Thymus (tissue), 11 donors: ENCODE data around the gene AUTS2. TPM values are rescaled to one million over a fixed set of nuclear protein-coding genes. Genes with fewer than 3 reads are reported as not detected.
A peak's percentile ranks its signal among the peaks of the same experiment; 100 is the strongest.

Source experiments
- DNase-seq, 9 donors: peaks; one replicate each; pipeline ENCODE4 v3.0.0-alpha.2; 2013; ENCODE audit warnings: low spot score in 9 of 9, low read depth in 6 of 9, missing footprints in 1 of 9
- H3K27ac ChIP-seq, 2 donors: one replicate each; pipeline ENCODE4 v1.5.1; 2013; ENCODE audit warnings: control low read depth in 1 of 2, low read depth in 1 of 2, low read length in 1 of 2, mild to moderate bottlenecking in 1 of 2, moderate library complexity in 1 of 2
- H3K27me3 ChIP-seq, 2 donors: one replicate each; pipeline ENCODE4 v1.5.1; 2013; ENCODE audit warnings: low read length in 1 of 2; ENCODE audit not compliant: control insufficient read depth in 2 of 2, insufficient read depth in 1 of 2
- H3K36me3 ChIP-seq, 2 donors: one replicate each; pipeline ENCODE4 v1.5.1; 2013; ENCODE audit warnings: low read length in 1 of 2, mild to moderate bottlenecking in 1 of 2, moderate library complexity in 1 of 2; ENCODE audit not compliant: control insufficient read depth in 2 of 2, insufficient read depth in 2 of 2
- H3K4me1 ChIP-seq, 2 donors: one replicate each; pipeline ENCODE4 v1.5.1; 2013; ENCODE audit warnings: low read length in 2 of 2; ENCODE audit not compliant: control insufficient read depth in 2 of 2, insufficient read depth in 2 of 2
- H3K4me3 ChIP-seq, 2 donors: one replicate each; pipeline ENCODE4 v1.5.1; 2013; ENCODE audit warnings: low read length in 2 of 2, control low read depth in 1 of 2, mild to moderate bottlenecking in 1 of 2
- H3K9me3 ChIP-seq, 2 donors: one replicate each; pipeline ENCODE4 v1.5.1; 2013; ENCODE audit warnings: low read length in 1 of 2, mild to moderate bottlenecking in 1 of 2; ENCODE audit not compliant: control insufficient read depth in 2 of 2, insufficient read depth in 1 of 2
- WGBS: extraction: QIAGEN DNeasy Blood & Tissue Kit; methylation state at CpG from one replicate; pipeline ENCODE4 v1.1.7; 2013; 5-methylcytosine and 5-hydroxymethylcytosine counted together
- polyA plus RNA-seq: library from polyadenylated mRNA; stranded (reverse); fragments of 200-250 nt; gene quantifications from one replicate; pipeline ENCODE4 v1.2.3, GENCODE V29; 2013
- total RNA-seq: library from RNA; stranded (reverse); fragments of 120-200 nt; gene quantifications from one replicate; pipeline ENCODE4 v1.2.4, GENCODE V29; 2013
- donor health status: healthy.

The AUTS2 gene
- total and polyA plus RNA-seq, 2 donors: 9.2 to 17.1 TPM

GRCh38 chr7:70233776-70234175, 635.5 kb downstream of the AUTS2 start:
- no peak overlapping the region for H3K27ac ChIP-seq
- H3K27me3 ChIP-seq: no peaks in the 10 kb centered on the region
- H3K4me1 ChIP-seq: no peaks in the 10 kb centered on the region
- DNase-seq: no peak
- H3K9me3 ChIP-seq: peaks cover 0 to 5% of the 10 kb centered on the region in 2 donors
- H3K4me3 ChIP-seq: no peak overlapping the region
- H3K36me3 ChIP-seq: no peaks in the 10 kb centered on the region
- 98% methylated on average over 5 of the region's 5 CpGs for WGBS

GRCh38 chr7:70237256-70237655, 639.0 kb downstream of the AUTS2 start:
- H3K27ac ChIP-seq: no peak overlapping the region
- 95% methylated on average over 1 of the region's 1 CpG for WGBS
- H3K4me1 ChIP-seq: no peaks in the 10 kb centered on the region
- no peaks in the 10 kb centered on the region for H3K27me3 ChIP-seq
- no peak for DNase-seq
- H3K4me3 ChIP-seq: no peak overlapping the region
- no peaks in the 10 kb centered on the region for H3K36me3 ChIP-seq
- no peaks in the 10 kb centered on the region for H3K9me3 ChIP-seq

- Histone ChIP-seq H3K4me3 (no peak overlapping the region), H3K4me1 (no peaks in the 10 kb centered on the region), H3K27me3 (no peaks in the 10 kb centered on the region), H3K27ac (peak overlapping the region in 1 of 2 donors; percentile 27), H3K9me3 (no peaks in the 10 kb centered on the region), H3K36me3 (no peaks in the 10 kb centered on the region)
- 87% methylated on average over 9 of the region's 9 CpGs for WGBS
- peak in 3 of 9 donors; percentile 1 to 24 (median 6) for DNase-seq
Measured at GRCh38 chr7:70237831-70238575, 639.7 kb downstream of the AUTS2 start.

DNA sequence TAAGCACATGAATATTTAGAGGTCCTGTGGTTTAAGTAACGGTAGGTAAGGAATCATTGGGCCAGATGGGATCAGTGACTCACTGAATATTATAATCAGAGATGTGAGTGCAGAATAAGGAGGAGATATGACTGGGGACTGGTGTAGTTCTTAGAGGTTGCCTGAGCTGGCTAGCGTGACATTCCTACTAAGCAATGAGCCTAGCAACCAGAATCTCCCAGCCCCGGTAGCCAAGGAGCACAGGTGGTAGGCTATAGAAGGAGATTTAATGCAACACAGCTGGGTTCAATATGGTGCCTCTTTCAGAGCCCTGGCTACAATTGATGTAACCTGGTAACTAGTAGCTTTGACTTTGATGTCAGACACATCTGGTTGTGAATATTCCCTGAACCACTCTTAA, 641.6 kb downstream of the AUTS2 start:
- no peaks in the 10 kb centered on the region for H3K4me1 ChIP-seq
- no peaks in the 10 kb centered on the region for H3K27me3 ChIP-seq
- H3K9me3 ChIP-seq: no peaks in the 10 kb centered on the region
- WGBS: 97% methylated on average over 3 of the region's 3 CpGs
- no peaks in the 10 kb centered on the region for H3K36me3 ChIP-seq
- H3K4me3 ChIP-seq: no peak overlapping the region
- no peak for DNase-seq
- H3K27ac ChIP-seq: no peak overlapping the region

DNA sequence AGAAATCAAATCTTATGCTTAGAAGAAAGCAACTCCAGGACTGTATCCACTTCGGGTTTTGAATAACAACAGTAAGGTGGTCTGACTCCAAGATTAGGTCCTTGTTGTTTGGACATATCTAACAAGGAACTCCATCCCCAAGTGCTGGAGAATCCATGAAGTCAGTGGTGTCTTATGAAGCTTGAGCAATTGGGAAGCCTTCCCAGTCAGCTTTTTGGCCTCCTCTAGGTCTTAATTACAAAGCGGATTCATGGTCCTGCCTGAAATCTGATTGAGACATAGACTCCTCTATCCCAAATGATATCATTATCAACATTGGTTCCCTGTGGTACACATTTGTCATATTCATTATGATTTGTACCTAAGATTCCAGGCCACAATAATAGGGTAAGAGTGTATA, 642.6 kb downstream of the AUTS2 start:
- Histone ChIP-seq H3K36me3 (no peaks in the 10 kb centered on the region), H3K4me3 (no peak overlapping the region), H3K9me3 (no peaks in the 10 kb centered on the region), H3K27me3 (no peaks in the 10 kb centered on the region), H3K4me1 (no peaks in the 10 kb centered on the region), H3K27ac (no peak overlapping the region)
- WGBS: 97% methylated on average over 2 of the region's 2 CpGs
- no peak for DNase-seq

DNA sequence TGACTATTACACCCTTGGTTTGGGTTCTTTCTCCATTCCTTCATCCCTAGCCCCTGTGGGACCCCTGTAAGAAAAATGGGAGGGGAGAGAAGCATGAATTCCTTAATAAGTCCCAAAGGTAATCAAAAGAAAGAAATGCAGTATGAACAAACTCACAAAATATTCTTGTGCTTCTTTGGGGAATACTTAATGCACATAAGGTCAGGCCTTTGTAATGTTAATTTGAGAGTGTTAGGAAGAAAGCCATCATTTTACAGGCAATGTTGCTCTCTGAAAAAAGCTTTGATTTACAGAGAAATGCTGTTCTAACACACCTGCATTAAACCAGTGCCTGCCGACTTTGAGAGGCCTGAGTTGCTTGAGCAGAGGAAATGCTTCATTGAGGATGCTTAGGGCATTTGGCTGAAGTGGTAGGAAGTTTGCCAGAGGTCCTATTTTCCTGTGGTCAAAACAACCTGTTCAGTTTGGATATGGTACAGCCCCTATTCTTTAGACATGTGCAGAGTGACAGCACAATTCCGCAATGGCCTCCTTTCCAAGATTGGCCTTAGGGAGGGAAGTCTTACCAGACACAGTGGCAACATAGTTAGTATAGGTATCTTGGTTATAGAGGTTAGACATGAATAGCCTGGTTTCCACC, 643.4 kb downstream of the AUTS2 start:
- H3K9me3 ChIP-seq: no peaks in the 10 kb centered on the region
- H3K4me1 ChIP-seq: no peaks in the 10 kb centered on the region
- no peaks in the 10 kb centered on the region for H3K36me3 ChIP-seq
- no peak for DNase-seq
- no peak overlapping the region for H3K27ac ChIP-seq
- H3K4me3 ChIP-seq: no peak overlapping the region
- no peaks in the 10 kb centered on the region for H3K27me3 ChIP-seq
- 85% methylated on average over 2 of the region's 2 CpGs for WGBS

DNA sequence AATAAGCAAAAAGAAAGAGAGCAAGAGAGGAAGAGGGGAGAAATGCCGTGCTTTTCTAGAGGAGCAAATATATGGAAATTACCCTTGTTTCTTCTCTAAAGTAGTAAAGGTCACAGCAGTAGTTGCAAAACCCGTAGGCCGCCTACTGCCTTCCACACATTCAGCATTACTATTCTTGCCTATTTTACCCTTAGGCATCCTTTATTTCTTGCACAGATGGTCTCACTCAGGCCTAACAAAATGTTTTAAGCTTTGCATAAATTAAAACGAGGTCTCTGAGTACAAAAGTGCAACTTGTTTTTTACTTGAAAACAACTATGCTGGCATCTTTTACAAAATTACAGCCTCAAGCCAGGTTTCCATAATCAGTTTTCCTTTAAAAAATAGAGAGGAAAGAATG, 644.6 kb downstream of the AUTS2 start:
- no peaks in the 10 kb centered on the region for H3K27me3 ChIP-seq
- no peaks in the 10 kb centered on the region for H3K9me3 ChIP-seq
- no peak for DNase-seq
- 97% methylated on average over 4 of the region's 4 CpGs for WGBS
- H3K27ac ChIP-seq: no peak overlapping the region
- H3K4me1 ChIP-seq: no peaks in the 10 kb centered on the region
- no peak overlapping the region for H3K4me3 ChIP-seq
- no peaks in the 10 kb centered on the region for H3K36me3 ChIP-seq

GRCh38 chr7:70243443-70243842, 645.2 kb downstream of the AUTS2 start:
- no peaks in the 10 kb centered on the region for H3K9me3 ChIP-seq
- H3K4me3 ChIP-seq: no peak overlapping the region
- 96% methylated on average over 2 of the region's 2 CpGs for WGBS
- H3K36me3 ChIP-seq: no peaks in the 10 kb centered on the region
- H3K27me3 ChIP-seq: no peaks in the 10 kb centered on the region
- H3K27ac ChIP-seq: no peak overlapping the region
- no peaks in the 10 kb centered on the region for H3K4me1 ChIP-seq
- DNase-seq: no peak

DNA sequence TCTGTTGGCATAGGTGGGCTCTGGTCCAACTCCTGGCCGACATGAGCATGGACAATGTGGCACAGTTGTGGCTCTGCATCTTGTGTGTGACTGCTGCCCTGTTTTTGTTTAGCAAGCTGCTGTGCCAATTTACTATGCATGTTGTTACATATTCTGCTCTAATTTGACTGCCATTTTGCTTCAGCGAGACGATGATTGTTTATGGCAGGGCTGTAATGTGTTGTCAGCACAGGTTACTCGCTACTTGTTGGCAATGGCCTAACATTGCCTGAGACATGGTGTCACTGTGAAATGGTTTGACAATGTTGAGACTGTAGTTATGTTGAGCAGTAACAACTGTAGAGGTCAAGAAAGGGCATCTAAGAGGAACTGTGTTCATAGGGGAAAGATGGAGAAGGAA, 659.6 kb downstream of the AUTS2 start:
- WGBS: 97% methylated on average over 4 of the region's 4 CpGs
- no peak for DNase-seq
- H3K9me3 ChIP-seq: no peaks in the 10 kb centered on the region

More for the DNA sequence above, 659.6 kb downstream of the AUTS2 start:
- Histone ChIP-seq H3K4me1 (no peaks in the 10 kb centered on the region), H3K27me3 (no peaks in the 10 kb centered on the region), H3K27ac (no peak overlapping the region), H3K4me3 (no peak overlapping the region), H3K36me3 (no peaks in the 10 kb centered on the region)
